Articular chondrocyte of knee joint (primary cell): ENCODE data around the gene SRP72. TPM values are rescaled to one million over a fixed set of nuclear protein-coding genes. Genes with fewer than 3 reads are reported as not detected.

Experiments used
- total RNA-seq: library from RNA; depleted of rRNA; stranded (reverse); fragments of >200 nt; gene quantifications from 2 replicates; pipeline ENCODE4 v1.2.3, GENCODE V29; 2012

The SRP72 gene, protein sequence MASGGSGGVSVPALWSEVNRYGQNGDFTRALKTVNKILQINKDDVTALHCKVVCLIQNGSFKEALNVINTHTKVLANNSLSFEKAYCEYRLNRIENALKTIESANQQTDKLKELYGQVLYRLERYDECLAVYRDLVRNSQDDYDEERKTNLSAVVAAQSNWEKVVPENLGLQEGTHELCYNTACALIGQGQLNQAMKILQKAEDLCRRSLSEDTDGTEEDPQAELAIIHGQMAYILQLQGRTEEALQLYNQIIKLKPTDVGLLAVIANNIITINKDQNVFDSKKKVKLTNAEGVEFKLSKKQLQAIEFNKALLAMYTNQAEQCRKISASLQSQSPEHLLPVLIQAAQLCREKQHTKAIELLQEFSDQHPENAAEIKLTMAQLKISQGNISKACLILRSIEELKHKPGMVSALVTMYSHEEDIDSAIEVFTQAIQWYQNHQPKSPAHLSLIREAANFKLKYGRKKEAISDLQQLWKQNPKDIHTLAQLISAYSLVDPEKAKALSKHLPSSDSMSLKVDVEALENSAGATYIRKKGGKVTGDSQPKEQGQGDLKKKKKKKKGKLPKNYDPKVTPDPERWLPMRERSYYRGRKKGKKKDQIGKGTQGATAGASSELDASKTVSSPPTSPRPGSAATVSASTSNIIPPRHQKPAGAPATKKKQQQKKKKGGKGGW
- total RNA-seq: 106 and 129 TPM in 2 replicates

DNA sequence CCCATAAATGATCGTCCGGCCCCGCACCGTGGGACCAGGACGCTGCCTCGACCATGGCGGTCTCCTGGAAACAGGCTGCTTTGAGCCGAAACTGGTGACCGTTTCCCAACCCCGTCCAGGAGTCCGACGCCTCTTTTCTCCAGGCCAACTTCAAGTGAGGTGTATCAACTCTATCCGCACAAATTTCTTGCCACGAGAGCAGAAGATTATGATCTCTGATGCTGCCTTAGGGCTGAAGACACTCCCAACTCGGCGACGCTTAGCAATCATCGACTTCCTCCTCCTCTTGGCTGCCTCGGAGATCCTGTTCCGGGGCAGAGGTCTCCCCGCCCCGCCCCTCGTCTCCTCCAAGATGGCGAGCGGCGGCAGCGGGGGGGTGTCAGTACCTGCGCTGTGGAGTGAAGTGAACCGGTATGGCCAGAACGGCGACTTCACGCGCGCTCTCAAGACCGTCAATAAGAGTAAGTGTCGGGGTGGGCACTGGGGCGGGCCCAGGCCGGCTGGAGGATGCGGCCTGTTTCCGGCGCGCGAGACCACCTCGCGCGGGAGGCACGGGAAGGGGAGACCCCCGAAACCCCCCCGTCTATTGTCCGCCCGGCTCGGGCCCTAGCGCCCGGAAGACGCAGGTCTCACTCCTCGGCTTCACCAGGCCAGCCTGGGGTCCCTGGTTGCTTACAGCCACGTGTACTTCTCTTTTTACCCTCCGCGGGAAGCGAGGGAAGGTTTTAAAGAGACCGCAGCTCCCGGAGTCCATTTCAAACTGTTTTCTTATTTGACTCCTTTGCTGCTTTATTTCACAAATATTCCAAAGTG is at the start of gene SRP72:
TSS of gene SRP72 (plus strand) at position 334 of the 813 bp plus-strand sequence. CDS start at position 353, 19 bp downstream.

DNA sequence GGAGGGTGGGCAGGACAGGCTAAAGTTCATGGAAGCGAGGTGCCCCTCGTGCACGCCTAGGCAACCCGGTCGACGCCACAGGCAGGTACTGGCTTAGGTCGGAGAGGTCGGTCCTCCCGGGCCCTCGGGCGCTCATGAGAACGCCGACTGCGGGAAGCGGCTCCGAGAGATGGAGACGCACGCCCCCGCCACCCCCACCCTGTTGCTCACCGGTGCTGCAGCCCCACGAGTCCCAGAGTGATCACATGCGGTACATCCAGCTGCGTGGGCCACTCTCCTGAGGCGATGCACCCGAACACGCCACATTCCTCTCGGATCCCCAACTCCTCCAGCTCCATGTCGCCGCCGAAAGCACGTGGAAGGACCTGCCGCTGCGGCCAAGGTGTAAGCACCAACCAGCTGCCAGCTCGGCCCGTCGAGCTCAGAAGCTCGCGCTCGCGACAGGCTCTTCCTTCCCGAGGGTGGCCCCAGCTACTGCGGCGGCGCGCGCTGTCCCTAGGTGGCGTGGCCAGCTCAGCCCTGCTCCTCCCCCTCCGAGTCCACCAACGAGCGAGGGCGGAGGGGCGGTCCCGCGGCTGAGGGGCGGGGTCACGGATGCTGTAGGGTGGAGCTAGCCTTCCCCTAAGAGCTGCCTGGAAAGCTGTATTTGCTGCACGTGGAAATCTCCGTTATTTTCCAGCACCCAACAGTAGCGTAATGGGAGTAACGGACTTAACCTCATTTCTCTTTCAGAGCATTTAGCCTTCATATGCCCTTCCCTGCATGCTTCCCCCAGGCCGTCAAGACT is 32.1 kb upstream of the SRP72 start, which contains the start of gene PPAT:
TSS of gene PPAT (minus strand) at position 476 of the 787 bp plus-strand sequence. CDS start at position 338, 138 bp downstream.

DNA sequence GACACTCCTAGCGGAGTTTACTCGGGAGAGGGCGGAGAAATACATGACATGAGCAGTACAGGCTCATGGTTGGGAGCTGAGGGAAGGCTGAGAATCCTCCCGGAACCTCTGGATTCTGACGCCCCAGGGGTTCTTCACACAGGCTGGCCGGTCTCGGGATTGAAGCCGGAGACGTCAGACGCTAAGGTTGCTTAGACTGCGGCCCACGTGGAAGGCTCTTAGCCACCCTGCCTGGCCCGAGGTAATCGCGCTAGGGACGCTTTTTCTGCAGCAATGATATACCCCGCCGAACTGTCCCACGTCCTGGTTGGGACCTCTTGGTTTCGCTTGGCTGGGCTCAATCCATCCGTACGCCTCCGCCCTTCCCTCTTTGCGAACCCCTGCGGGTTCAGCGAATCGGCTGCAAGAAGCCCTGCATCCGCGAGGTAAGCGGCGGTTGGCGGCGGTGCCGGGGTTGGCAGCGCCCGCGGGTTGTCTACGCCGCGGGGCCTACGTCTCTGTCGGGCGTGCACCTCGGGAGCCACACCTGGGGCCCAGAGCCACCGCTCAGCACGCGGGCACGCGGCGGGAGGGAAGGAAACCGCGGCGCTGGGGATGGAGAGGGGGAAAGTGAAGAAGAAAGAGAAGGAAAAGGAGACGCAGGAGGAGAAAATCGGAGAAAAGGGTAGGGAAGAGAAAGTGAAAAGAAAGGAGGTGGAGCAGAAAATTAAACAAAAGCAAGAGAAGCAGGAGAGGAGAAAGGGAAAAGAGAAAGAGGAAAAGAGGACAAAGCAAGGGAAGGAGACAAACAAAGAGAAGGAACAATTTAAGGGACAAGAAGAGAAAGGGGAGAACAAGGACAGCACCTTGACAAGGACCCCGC is 38.1 kb downstream of the SRP72 start, which contains the start of gene ARL9:
TSS of gene ARL9 (plus strand) at position 523 of the 862 bp plus-strand sequence. CDS start at position 595, 72 bp downstream.

Other genes starting within 250 kb of the SRP72 start
- 19.9 and 20.4 TPM in 2 replicates for gene AASDH, start 80.1 kb upstream of the SRP72 start, total RNA-seq
- gene PPAT, start 32.0 kb upstream of the SRP72 start, total RNA-seq: 9.3 and 12.9 TPM in 2 replicates
- 52.9 and 58.0 TPM in 2 replicates for gene PAICS, start 31.4 kb upstream of the SRP72 start, total RNA-seq
- gene ARL9, start 38.2 kb downstream of the SRP72 start, total RNA-seq: 1.9 and 2.1 TPM in 2 replicates
- gene HOPX, start 213.7 kb downstream of the SRP72 start, total RNA-seq: 1.6 and 5.6 TPM in 2 replicates